K562 (cell line): Measurements from ENCODE around the gene UNC93B1. TPM values are rescaled to one million over a fixed set of nuclear protein-coding genes. Genes with fewer than 3 reads are reported as not detected.
A peak's percentile ranks its signal among the peaks of the same experiment; 100 is the strongest.

Experiments used
- ATF1 ChIP-seq, 2 experiments: fragments of 450-650 bp in 1 of 2; IDR thresholded peaks; 2 replicates each; pipeline ENCODE4 v1.6.1; 2016; ENCODE audit warnings: missing compliant biosample characterization in 1 of 2, missing genetic modification characterization in 1 of 2
- ATF2 ChIP-seq: sonication (generic); formaldehyde crosslinking; IDR thresholded peaks from 2 replicates; pipeline ENCODE4 v1.8.1; 2022; ENCODE audit warnings: missing genetic modification reagents
- BRD4 ChIP-seq: fragments of 200-600 bp; sonication (generic); IDR thresholded peaks from 2 replicates; pipeline ENCODE4 v1.6.1; 2017; ENCODE audit warnings: inconsistent platforms
- CHD1 ChIP-seq: fragments of 200-600 bp; sonication (generic); IDR thresholded peaks from one replicate; pipeline ENCODE4 v1.6.1; 2012; ENCODE audit warnings: mild to moderate bottlenecking, moderate library complexity, low read length, inconsistent platforms
- DIDO1 ChIP-seq: fragments of 450-650 bp; IDR thresholded peaks from 2 replicates; pipeline ENCODE4 v1.6.1; 2016; ENCODE audit warnings: low read depth, missing biosample characterization, missing genetic modification characterization
- E2F3 ChIP-seq: fragments of 250-450 bp; sonication (Bioruptor Pico); IDR thresholded peaks from 2 replicates; pipeline ENCODE4 v1.4.0; 2020; ENCODE audit warnings: mild to moderate bottlenecking
- EGR1 ChIP-seq: fragments of 450-650 bp; conservative IDR thresholded peaks from 2 replicates; pipeline ENCODE4 v1.6.1; 2017; ENCODE audit warnings: mild to moderate bottlenecking
- ETS1 ChIP-seq: conservative IDR thresholded peaks from 2 replicates; pipeline ENCODE4 v1.6.1; 2011; ENCODE audit warnings: low read depth, mild to moderate bottlenecking, low read length; ENCODE audit not compliant: control insufficient read depth
- ETV1 ChIP-seq: fragments of 450-650 bp; conservative IDR thresholded peaks from 2 replicates; pipeline ENCODE4 v1.6.1; 2016; ENCODE audit warnings: missing genetic modification characterization, control low read depth, low read depth, missing compliant biosample characterization
- GABPA ChIP-seq: fragments of 200-800 bp; sonication (Bioruptor generic); conservative IDR thresholded peaks from 2 replicates; pipeline ENCODE4 v1.6.1; 2016; ENCODE audit warnings: low read depth, missing genetic modification characterization, missing compliant biosample characterization
- HDAC2 ChIP-seq: fragments of 450-650 bp; IDR thresholded peaks from 2 replicates; pipeline ENCODE4 v1.6.1; 2016; ENCODE audit warnings: mild to moderate bottlenecking
- HDAC8 ChIP-seq: fragments of 450-650 bp; IDR thresholded peaks from 2 replicates; pipeline ENCODE4 v1.6.1; 2016; ENCODE audit warnings: mild to moderate bottlenecking, missing genetic modification characterization, moderate library complexity, missing compliant biosample characterization
- HINFP ChIP-seq: fragments of 450-650 bp; conservative IDR thresholded peaks from 2 replicates; pipeline ENCODE4 v1.6.1; 2016; ENCODE audit warnings: missing genetic modification characterization, low read depth, mild to moderate bottlenecking, control low read depth, missing compliant biosample characterization
- LCOR ChIP-seq: sonication (generic); formaldehyde crosslinking; IDR thresholded peaks from 2 replicates; pipeline ENCODE4 v1.8.0; 2022; ENCODE audit warnings: mild to moderate bottlenecking, missing genetic modification reagents
- PML ChIP-seq: IDR thresholded peaks from 2 replicates; pipeline ENCODE4 v1.6.1; 2012; ENCODE audit warnings: low read length, inconsistent platforms
- PTRF ChIP-seq: fragments of 450-650 bp; IDR thresholded peaks from 2 replicates; pipeline ENCODE4 v1.6.1; 2016; ENCODE audit warnings: mild to moderate bottlenecking, missing genetic modification characterization, missing compliant biosample characterization
- RAD21 ChIP-seq, 2 experiments: fragments of 250-450 bp in 1 of 2; fragments of 450-650 bp in 1 of 2; sonication (Bioruptor Pico) in 1 of 2; formaldehyde crosslinking in 1 of 2; IDR thresholded peaks in 1 of 2; conservative IDR thresholded peaks in 1 of 2; 2 replicates each; pipeline versions ENCODE4 v1.4.0 to v1.8.0; 2020 to 2022; ENCODE audit warnings: mild to moderate bottlenecking in 2 of 2, moderate library complexity in 1 of 2
- RBM34 ChIP-seq: fragments of 200-400 bp; formaldehyde crosslinking; IDR thresholded peaks from 2 replicates; pipeline ENCODE4 v1.6.1; 2018; ENCODE audit warnings: low read length, borderline replicate concordance; ENCODE audit not compliant: insufficient read depth
- TGIF2 ChIP-seq: sonication (generic); formaldehyde crosslinking; IDR thresholded peaks from 2 replicates; pipeline ENCODE4 v1.8.1; 2022; ENCODE audit warnings: mild to moderate bottlenecking, missing genetic modification reagents, moderate library complexity
- THRA ChIP-seq: fragments of 450-650 bp; IDR thresholded peaks from 2 replicates; pipeline ENCODE4 v1.6.1; 2017; ENCODE audit warnings: mild to moderate bottlenecking, moderate library complexity
- ZNF354B ChIP-seq: fragments of 250-450 bp; sonication (Bioruptor Pico); IDR thresholded peaks from 2 replicates; pipeline ENCODE4 v1.4.0; 2020
- ZNF76 ChIP-seq: fragments of 250-450 bp; sonication (Bioruptor Pico); IDR thresholded peaks from 2 replicates; pipeline ENCODE4 v1.4.0; 2020; ENCODE audit warnings: mild to moderate bottlenecking, moderate library complexity, borderline replicate concordance
- polyA plus RNA-seq, 8 experiments: library from polyadenylated mRNA; depleted of rRNA in 4 of 8; stranded (reverse) in 5 of 8; unstranded in 3 of 8; fragments of >200 nt; fragmentation: Nextera tagmentation in 2 of 8; fragmentation: Illumina TruSeq in 1 of 8; extraction: Ambion mirVana in 2 of 8; extraction: Trizol in 1 of 8; gene quantifications; 2 replicates each; pipeline versions ENCODE4 v1.2.1 to v1.2.3, GENCODE V29; 2011 to 2014; ENCODE audit warnings: inconsistent platforms in 1 of 8, missing spikeins in 1 of 8
- total RNA-seq, 7 experiments: library from RNA; depleted of rRNA in 6 of 7; stranded (reverse); fragments of >200 nt in 6 of 7; fragmentation: Illumina TruSeq in 2 of 7; extraction: Trizol in 2 of 7; gene quantifications; 2 replicates each; pipeline versions ENCODE4 v1.2.1 to v1.2.3, GENCODE V29; 2011 to 2021; ENCODE audit warnings: low replicate concordance in 1 of 7

Gene UNC93B1
- total and polyA plus RNA-seq, 9 of the 15 experiments (the other 6 are each of a cell fraction or from before 2014, with no cell fraction given): 0.10 to 13.6 (median 6.5) TPM

GRCh38 chr11:68043349-68044144 is 39.6 kb upstream of the UNC93B1 start (continued):
- TF ChIP-seq ETS1: peak; percentile 78; the same call in 1 of the 2 replicates
- no peak for TF ChIP-seq LCOR
- no peak for TF ChIP-seq GABPA
- TF ChIP-seq TGIF2 (CRISPR knock-in tag): no peak
- TF ChIP-seq EGR1: peak; percentile 43; the same call in 1 of the 2 replicates
- no peak for TF ChIP-seq HDAC8 (tag)
- TF ChIP-seq PTRF (tag): no peak
- no peak for TF ChIP-seq CHD1
- peak; percentile 81; the same call in 1 of the 2 replicates for TF ChIP-seq HDAC2
- TF ChIP-seq PML: no peak
- TF ChIP-seq THRA: no peak
- no peak for TF ChIP-seq E2F3 (CRISPR knock-in tag)
- TF ChIP-seq ZNF354B (CRISPR knock-in tag): no peak
- TF ChIP-seq ATF1 (CRISPR knock-in tag; IDR thresholded peaks at IDR 0.05): no peak
- TF ChIP-seq ATF1 (tag; IDR thresholded peaks at IDR 0.05): peak; percentile 59
- TF ChIP-seq ETV1 (tag): no peak
- TF ChIP-seq RBM34: no peak
- TF ChIP-seq ZNF76 (CRISPR knock-in tag): no peak
- TF ChIP-seq DIDO1: no peak
- TF ChIP-seq HINFP (tag): no peak
- TF ChIP-seq BRD4: no peak
- 0 out of 4 replicates have a peak, but pooled peaks of 1 of the 2 experiments have one; percentile 1 for TF ChIP-seq RAD21 (CRISPR knock-in tag; conservative IDR thresholded peaks at IDR 0.05 in 1 of 2, IDR thresholded peaks at IDR 0.05 in 1 of 2)
- TF ChIP-seq ATF2: no peak
